GF-D8 (cell line): ENCODE results near the gene PAX2.
A peak's percentile ranks its signal among the peaks of the same experiment; 100 is the strongest.

ENCODE experiments used
- DNase-seq: peaks from one replicate; lab custom pipeline; 2025; lab: John Stamatoyannopoulos, UW

The PAX2 gene

GRCh38 chr10:100739517-100740368, 5.6 kb upstream of the PAX2 start:
- no peak for DNase-seq

- DNase-seq = no peak
These were observed 4.7 kb upstream of the PAX2 start for GRCh38 chr10:100740476-100741377.

- no peak for DNase-seq
These were observed 3.9 kb upstream of the PAX2 start for GRCh38 chr10:100741378-100742075.

GRCh38 chr10:100742076-100742771, 3.2 kb upstream of the PAX2 start:
- no peak for DNase-seq

GRCh38 chr10:100742936-100743335, 2.4 kb upstream of the PAX2 start:
- no peak for DNase-seq

GRCh38 chr10:100743626-100744135, 1.7 kb upstream of the PAX2 start:
- peak; percentile 4 for DNase-seq

- DNase-seq = no peak
These were observed 1.0 kb upstream of the PAX2 start for GRCh38 chr10:100744136-100744986.

- no peak for DNase-seq
These were observed 751 bp downstream of the PAX2 start for GRCh38 chr10:100745882-100746783.

GRCh38 chr10:100746784-100747455, 1.5 kb downstream of the PAX2 start:
- no peak for DNase-seq

- no peak for DNase-seq
These were observed 2.3 kb downstream of the PAX2 start for GRCh38 chr10:100747456-100748230.

GRCh38 chr10:100748231-100749058, 3.1 kb downstream of the PAX2 start:
- DNase-seq = no peak

GRCh38 chr10:100749059-100749308, 3.6 kb downstream of the PAX2 start:
- DNase-seq = no peak

GRCh38 chr10:100749309-100750217, 4.2 kb downstream of the PAX2 start:
- DNase-seq = no peak

- no peak for DNase-seq
These were observed 5.2 kb downstream of the PAX2 start for GRCh38 chr10:100750291-100751210.

GRCh38 chr10:100751211-100751933, 6.0 kb downstream of the PAX2 start:
- DNase-seq = no peak
